Activated CD4-positive, alpha-beta T cell treated with anti-CD3 and anti-CD28 coated beads, Interleukin-2, amount 10 ng/mL, durations not matched to agents 7 days and 5 days (primary cell): ENCODE data around the gene BAD. TPM values are rescaled to one million over a fixed set of nuclear protein-coding genes. Genes with fewer than 3 reads are reported as not detected.
A peak's percentile ranks its signal among the peaks of the same experiment; 100 is the strongest.
"Not testable (repeated sequence)": the region's sequence is repeated elsewhere in the genome, so short reads cannot be mapped to it uniquely, and the experiment has no call there.

ENCODE experiments used
- CTCF ChIA-PET: fragments of 350-600 bp; sonication (Branson Sonifier 250); formaldehyde crosslinking; loops from one replicate; lab custom pipeline; 2021; ENCODE audit warnings: antibody characterized with exemption; lab: Charles Lee
- POLR2A ChIA-PET: fragments of 350-600 bp; sonication (Branson Sonifier 250); formaldehyde crosslinking; loops from one replicate; lab custom pipeline; 2021; ENCODE audit warnings: antibody characterized with exemption; lab: Charles Lee
- DNase-seq: peaks from one replicate; pipeline ENCODE4 v3.0.0-alpha.2; 2020
- H3K27ac Mint-ChIP-seq: one replicate; pipeline ENCODE4 v1.8.0; 2021; ENCODE audit warnings: mild to moderate bottlenecking, moderate library complexity, mixed read lengths
- H3K27me3 Mint-ChIP-seq: one replicate; pipeline ENCODE4 v1.8.0; 2021; ENCODE audit warnings: mixed read lengths
- H3K36me3 Mint-ChIP-seq: one replicate; pipeline ENCODE4 v1.8.0; 2021; ENCODE audit warnings: low read depth, mixed read lengths
- H3K4me1 Mint-ChIP-seq: one replicate; pipeline ENCODE4 v1.8.0; 2021; ENCODE audit warnings: mixed read lengths
- H3K4me3 Mint-ChIP-seq: one replicate; pipeline ENCODE4 v1.8.0; 2021; ENCODE audit warnings: mild to moderate bottlenecking, moderate library complexity, mixed read lengths
- H3K9me3 Mint-ChIP-seq: one replicate; pipeline ENCODE4 v1.8.0; 2021; ENCODE audit warnings: mixed read lengths
- total RNA-seq, 2 experiments: library from RNA; stranded (reverse); gene quantifications; one replicate each; pipeline ENCODE4 v1.2.3, GENCODE V29; 2021

BAD gene
- total RNA-seq, 2 experiments from 2014 or later, result 32.0 to 34.2 TPM

DNA sequence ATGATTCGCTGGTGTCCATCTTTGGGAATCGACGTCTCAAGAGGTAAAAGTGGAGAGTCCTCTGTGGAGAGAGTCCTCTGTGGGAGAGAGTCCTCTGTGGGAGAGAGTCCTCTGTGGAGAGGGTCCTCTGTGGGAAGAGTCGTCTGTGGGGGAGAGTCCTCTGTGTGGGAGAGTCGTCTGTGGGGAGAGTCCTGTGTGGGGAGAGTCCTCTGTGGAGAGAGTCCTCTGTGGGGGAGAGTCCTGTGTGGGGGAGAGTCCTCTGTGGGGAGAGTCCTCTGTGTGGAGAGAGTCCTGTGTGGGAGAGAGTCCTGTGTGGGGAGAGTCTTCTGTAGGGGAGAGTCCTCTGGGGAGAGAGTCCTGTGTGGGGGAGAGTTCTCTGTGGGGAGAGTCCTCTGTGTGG lies 36.6 kb upstream of the BAD start:
- no peaks in the 10 kb centered on the region for H3K27me3 Mint-ChIP-seq
- H3K4me1 Mint-ChIP-seq, result peaks cover 31% of the 10 kb centered on the region
- CTCF ChIA-PET, result interaction anchor here (0.8 kb wide), 1 partner anchor 116 kb away, joined by 3 read pairs; no protein-coding TSS in a partner anchor
- no peak for DNase-seq
- no peaks in the 10 kb centered on the region for H3K9me3 Mint-ChIP-seq
- POLR2A ChIA-PET, result no interaction called here
- H3K4me3 Mint-ChIP-seq, result no peak overlapping the region
- no peak overlapping the region for H3K27ac Mint-ChIP-seq
- peaks cover 22% of the 10 kb centered on the region for H3K36me3 Mint-ChIP-seq

DNA sequence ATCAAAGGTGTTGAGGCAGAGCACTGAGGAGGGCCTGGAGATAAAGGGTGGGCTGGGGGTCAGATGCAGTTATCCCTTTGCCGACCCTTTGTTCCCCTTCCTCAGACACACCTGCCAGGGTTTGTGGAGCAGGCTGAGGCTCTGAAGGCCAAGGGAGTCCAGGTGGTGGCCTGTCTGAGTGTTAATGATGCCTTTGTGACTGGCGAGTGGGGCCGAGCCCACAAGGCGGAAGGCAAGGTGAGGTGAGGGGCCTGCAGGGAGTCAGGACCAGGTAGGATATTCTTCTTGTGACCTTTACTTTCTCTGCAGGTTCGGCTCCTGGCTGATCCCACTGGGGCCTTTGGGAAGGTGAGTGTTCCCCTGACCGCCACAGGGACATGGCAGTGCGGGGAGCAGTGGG lies 36.1 kb upstream of the BAD start:
- Mint-ChIP-seq H3K36me3 (peaks cover 22% of the 10 kb centered on the region), H3K4me3 (no peak overlapping the region), H3K4me1 (peaks cover 31% of the 10 kb centered on the region)

DNA sequence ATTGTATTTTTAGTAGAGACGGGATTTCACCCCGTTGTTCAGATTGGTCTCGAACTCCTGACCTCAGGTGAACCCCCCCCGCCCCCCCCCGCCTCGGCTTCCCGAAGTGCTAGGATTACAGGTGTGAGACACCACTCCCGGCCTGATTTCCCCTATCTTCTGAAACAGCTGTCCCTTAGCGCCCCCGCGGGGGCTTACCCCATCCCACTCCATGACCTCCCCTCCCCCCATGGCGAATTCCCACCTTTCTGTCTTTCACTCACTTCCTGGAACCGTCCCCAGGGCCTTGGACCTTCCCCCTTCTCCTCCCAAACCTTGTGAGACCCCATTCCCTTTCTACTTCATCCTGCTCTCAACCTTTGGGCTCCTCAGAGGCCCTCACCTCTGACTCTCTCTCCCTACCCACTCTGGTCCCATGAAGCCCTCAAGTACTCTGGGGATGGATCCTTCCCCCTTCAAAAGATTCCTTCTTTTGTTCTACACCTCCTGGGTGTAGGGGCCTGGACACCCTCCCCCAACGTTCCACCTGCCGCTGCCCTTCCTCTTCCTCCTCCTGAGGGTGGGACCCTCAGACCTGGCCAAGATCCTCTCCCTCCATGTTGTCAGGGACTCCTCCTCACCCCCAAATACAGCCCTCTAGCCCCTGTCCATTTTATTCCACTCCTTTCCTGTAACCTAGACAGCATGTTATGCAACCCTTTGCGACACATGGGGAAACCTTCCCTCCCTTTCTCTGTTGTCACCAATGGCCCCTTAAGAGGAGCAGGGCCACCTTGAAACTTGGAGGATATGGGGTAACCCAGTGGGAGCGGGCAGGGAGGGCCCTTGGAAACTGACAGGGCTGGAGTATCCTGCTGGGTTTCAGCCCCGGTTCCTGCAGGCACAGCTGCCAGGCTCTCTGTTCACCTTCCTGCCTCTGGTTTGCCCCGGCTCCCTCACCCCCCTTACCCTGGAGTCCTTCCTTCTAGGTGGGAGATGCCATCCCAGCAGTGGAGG lies 34.6 kb upstream of the BAD start:
- peaks cover 26% of the 10 kb centered on the region for H3K36me3 Mint-ChIP-seq
- peak overlapping the region; percentile 99 for H3K27ac Mint-ChIP-seq
- H3K9me3 Mint-ChIP-seq, result no peaks in the 10 kb centered on the region
- peaks cover 33% of the 10 kb centered on the region for H3K4me1 Mint-ChIP-seq
- DNase-seq, result no peak
- H3K27me3 Mint-ChIP-seq, result no peaks in the 10 kb centered on the region
- POLR2A ChIA-PET, result no interaction called here
- H3K4me3 Mint-ChIP-seq, result peak overlapping the region; percentile 94
- CTCF ChIA-PET, result interaction anchor here (0.7 to 5.0 kb wide), 7 partner anchors 13 to 133 kb away, joined by 3 to 54 read pairs (median 14); partner anchors contain the start of genes ESRRA, FERMT3 and STIP1

More for the DNA sequence above, 36.1 kb upstream of the BAD start:
- ChIA-PET POLR2A (no interaction called here), CTCF (interaction anchor here (0.7 to 5.0 kb wide), 4 partner anchors 11 to 913 kb away, joined by 3 to 54 read pairs (median 4); no protein-coding TSS in a partner anchor)
- no peaks in the 10 kb centered on the region for H3K9me3 Mint-ChIP-seq
- DNase-seq, result no peak
- H3K27ac Mint-ChIP-seq, result no peak overlapping the region
- no peaks in the 10 kb centered on the region for H3K27me3 Mint-ChIP-seq

DNA sequence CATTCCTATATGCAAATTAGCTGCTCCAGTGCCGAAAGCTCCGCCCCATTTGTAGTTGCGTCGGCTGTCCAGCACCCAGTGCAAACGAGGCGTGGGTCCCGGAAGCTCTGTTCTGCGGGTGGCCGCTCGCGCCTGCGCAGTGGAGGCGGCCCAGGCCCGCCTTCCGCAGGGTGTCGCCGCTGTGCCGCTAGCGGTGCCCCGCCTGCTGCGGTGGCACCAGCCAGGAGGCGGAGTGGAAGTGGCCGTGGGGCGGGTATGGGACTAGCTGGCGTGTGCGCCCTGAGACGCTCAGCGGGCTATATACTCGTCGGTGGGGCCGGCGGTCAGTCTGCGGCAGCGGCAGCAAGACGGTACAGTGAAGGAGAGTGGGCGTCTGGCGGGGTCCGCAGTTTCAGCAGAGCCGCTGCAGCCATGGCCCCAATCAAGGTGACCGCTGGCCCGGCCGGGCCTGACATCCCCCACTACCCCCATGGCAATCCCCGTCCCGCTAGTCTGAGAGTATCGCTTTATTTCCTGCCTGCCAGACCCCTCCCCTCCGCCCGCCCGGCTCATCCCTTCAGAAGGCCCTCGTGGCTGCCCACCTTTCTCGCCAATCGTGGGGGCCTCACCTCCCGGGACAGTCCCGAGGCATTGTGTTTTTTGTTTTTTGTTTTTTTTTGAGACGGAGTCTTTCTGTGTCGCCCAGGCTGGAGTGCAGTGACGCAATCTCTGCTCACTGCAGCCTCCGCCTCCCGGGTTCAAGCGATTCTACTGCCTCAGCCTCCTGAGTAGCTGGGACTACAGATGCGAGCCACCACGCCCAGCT lies 33.7 kb upstream of the BAD start, which contains the start of gene PRDX5:
Gene PRDX5 (plus strand): TSS at position 161 of the 805 bp plus-strand sequence. CDS start 95 bp downstream, at position 256.
- POLR2A ChIA-PET, result interaction anchor here (0.5 to 1.4 kb wide), 7 partner anchors 11 to 131 kb away, joined by 3 to 12 read pairs (median 5); partner anchors contain the start of genes BAD and FERMT3
- Mint-ChIP-seq H3K4me1 (peaks cover 35% of the 10 kb centered on the region), H3K27me3 (no peaks in the 10 kb centered on the region), H3K36me3 (peaks cover 26% of the 10 kb centered on the region), H3K9me3 (no peaks in the 10 kb centered on the region), H3K4me3 (peak within 1 kb of the TSS; percentile 94), H3K27ac (peak within 1 kb of the TSS; percentile 99)
- DNase-seq, result peak; percentile 96
- CTCF ChIA-PET, result interaction anchor here (0.6 to 5.0 kb wide), 22 partner anchors 9 to 318 kb away, joined by 3 to 54 read pairs (median 4); partner anchors contain the start of genes ESRRA, FERMT3, PLCB3 and STIP1

DNA sequence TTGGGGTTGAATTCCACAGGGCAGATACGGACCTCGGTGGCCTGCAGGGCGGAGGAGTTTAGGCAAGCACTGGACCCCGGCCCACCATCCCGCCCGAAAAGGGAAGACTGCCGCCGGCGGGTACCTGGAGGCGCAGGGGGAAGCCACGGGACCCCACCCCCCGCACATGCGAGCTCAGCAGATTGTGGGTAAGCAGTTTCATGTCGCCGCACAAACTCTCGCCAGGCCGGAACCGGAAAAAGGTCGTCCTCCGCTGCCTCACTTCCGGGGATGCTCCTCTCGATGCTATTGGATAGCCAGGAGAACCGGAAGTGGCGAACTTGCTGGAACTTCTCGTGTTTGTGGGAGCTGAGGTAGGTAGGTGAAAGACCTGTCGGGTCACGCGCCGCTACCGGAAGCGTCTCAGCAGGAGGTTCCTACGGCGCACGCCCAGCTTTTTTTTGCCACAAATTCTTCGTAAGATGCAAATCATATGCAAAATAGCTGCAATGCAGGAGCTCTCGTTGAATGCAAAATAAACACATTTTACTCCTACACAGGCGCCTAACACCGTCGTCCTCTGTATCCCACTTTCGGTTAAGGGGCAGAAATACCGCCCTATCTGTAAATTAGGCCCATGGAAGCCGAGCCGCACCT lies 33.0 kb upstream of the BAD start, which contains the start of gene TRMT112:
Gene TRMT112 (minus strand): TSS at position 235 of the 636 bp plus-strand sequence. CDS start 33 bp downstream, at position 202.
- Mint-ChIP-seq H3K4me3 (peak within 1 kb of the TSS; percentile 94), H3K9me3 (no peaks in the 10 kb centered on the region), H3K4me1 (peaks cover 43% of the 10 kb centered on the region), H3K36me3 (peaks cover 31% of the 10 kb centered on the region), H3K27ac (peak within 1 kb of the TSS; percentile 99), H3K27me3 (no peaks in the 10 kb centered on the region)
- ChIA-PET CTCF (interaction anchor here (0.7 to 5.0 kb wide), 22 partner anchors 10 to 317 kb away, joined by 3 to 54 read pairs (median 4); partner anchors contain the start of genes ESRRA, FERMT3, PLCB3 and STIP1), POLR2A (interaction anchor here (0.5 to 1.4 kb wide), 9 partner anchors 10 to 1334 kb away, joined by 3 to 12 read pairs (median 4); partner anchors contain the start of genes BAD, ESRRA and FERMT3)
- DNase-seq, result peak; percentile 99

DNA sequence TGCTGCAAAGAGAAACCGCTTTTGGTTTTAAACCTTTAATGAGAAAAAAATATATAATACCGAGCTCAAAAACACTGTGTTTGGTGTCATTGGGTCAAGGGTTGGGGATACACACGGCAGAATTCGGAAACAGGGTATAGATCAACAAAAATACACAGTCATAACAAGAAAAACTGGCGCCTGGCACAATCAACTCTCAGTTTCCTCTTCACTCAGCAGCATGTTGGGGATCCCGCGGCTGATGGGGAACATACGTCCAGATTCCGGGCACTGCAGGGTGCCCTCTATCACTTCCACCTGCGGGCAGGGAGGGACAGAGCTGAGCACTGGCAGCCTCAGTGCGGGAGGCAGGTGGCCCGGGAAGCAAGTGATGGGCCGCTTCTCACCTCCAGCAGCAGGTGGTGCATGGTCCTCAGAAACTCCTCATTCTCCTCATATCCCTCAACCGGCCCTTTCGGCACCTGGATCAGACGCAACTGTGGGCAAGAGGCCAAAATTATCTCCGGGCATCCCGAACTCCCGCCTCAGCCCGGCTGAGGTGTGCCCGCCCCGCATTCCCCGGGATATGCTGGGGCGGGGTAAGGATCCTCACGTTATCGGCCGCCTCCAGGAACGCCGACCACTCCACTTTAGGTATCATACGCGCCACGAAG lies 32.3 kb upstream of the BAD start:
- Mint-ChIP-seq H3K4me1 (peaks cover 44% of the 10 kb centered on the region), H3K27me3 (no peaks in the 10 kb centered on the region), H3K9me3 (no peaks in the 10 kb centered on the region), H3K36me3 (peaks cover 32% of the 10 kb centered on the region), H3K4me3 (peak overlapping the region; percentile 94), H3K27ac (peak overlapping the region; percentile 99)
- ChIA-PET POLR2A (interaction anchor here (0.6 to 1.4 kb wide), 7 partner anchors 12 to 1335 kb away, joined by 3 to 12 read pairs (median 5); partner anchors contain the start of genes BAD, ESRRA and FERMT3), CTCF (interaction anchor here (0.7 to 5.0 kb wide), 18 partner anchors 11 to 132 kb away, joined by 3 to 54 read pairs (median 5); partner anchors contain the start of genes ESRRA, FERMT3, PLCB3 and STIP1)
- DNase-seq, result peak; percentile 45

DNA sequence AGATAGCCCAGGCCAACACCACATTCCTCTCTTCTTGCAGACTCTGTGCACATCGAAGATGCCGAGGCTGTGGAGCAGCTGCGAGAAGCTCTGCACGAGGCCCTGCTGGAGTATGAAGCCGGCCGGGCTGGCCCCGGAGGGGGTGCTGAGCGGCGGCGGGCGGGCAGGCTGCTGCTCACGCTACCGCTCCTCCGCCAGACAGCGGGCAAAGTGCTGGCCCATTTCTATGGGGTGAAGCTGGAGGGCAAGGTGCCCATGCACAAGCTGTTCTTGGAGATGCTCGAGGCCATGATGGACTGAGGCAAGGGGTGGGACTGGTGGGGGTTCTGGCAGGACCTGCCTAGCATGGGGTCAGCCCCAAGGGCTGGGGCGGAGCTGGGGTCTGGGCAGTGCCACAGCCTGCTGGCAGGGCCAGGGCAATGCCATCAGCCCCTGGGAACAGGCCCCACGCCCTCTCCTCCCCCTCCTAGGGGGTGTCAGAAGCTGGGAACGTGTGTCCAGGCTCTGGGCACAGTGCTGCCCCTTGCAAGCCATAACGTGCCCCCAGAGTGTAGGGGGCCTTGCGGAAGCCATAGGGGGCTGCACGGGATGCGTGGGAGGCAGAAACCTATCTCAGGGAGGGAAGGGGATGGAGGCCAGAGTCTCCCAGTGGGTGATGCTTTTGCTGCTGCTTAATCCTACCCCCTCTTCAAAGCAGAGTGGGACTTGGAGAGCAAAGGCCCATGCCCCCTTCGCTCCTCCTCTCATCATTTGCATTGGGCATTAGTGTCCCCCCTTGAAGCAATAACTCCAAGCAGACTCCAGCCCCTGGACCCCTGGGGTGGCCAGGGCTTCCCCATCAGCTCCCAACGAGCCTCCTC lies 31.4 kb upstream of the BAD start:
- H3K27ac Mint-ChIP-seq, result peak overlapping the region; percentile 99
- H3K27me3 Mint-ChIP-seq, DNase-seq, H3K9me3 Mint-ChIP-seq: not testable (repeated sequence)
- peaks cover 44% of the 10 kb centered on the region for H3K4me1 Mint-ChIP-seq
- ChIA-PET CTCF (interaction anchor here (2.8 to 5.0 kb wide), 3 partner anchors 10 to 110 kb away, joined by 19 to 54 read pairs (median 35); partner anchors contain the start of genes ESRRA and FERMT3), POLR2A (interaction anchor here (0.6 to 1.1 kb wide), 2 partner anchors 11 to 413 kb away, joined by 3 to 5 read pairs; partner anchors contain the start of gene ESRRA)
- H3K36me3 Mint-ChIP-seq, result peaks cover 26% of the 10 kb centered on the region
- peak overlapping the region; percentile 94 for H3K4me3 Mint-ChIP-seq

DNA sequence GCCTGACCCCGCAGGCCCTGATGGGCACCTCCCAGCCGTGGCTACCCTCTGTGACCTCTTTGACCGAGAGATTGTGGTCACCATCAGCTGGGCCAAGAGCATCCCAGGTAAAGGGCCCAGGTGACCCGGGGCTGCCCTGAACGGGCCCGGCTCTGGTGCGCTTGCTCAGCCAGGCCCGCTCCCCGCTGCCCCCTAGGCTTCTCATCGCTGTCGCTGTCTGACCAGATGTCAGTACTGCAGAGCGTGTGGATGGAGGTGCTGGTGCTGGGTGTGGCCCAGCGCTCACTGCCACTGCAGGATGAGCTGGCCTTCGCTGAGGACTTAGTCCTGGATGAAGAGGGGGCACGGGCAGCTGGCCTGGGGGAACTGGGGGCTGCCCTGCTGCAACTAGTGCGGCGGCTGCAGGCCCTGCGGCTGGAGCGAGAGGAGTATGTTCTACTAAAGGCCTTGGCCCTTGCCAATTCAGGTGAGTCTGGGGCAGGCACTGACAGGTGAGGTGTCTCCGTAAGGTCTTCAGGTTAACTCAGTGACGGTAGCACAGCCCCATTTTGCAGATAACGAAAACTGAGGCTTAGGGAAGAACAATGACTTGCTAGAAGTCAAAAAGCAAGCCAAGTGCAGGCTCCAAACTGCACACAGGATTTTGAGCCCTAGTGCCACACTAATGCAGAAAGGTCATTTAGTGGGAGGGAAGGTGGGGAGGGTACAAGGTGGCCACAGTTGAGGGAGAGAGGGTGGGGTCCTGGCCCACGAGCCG lies 30.5 kb upstream of the BAD start:
- Mint-ChIP-seq H3K27ac (no peak overlapping the region), H3K36me3 (peaks cover 23% of the 10 kb centered on the region), H3K4me1 (peaks cover 48% of the 10 kb centered on the region), H3K27me3 (no peaks in the 10 kb centered on the region), H3K9me3 (no peaks in the 10 kb centered on the region), H3K4me3 (no peak overlapping the region)
- DNase-seq, result no peak
- ChIA-PET CTCF (interaction anchor here (1.2 to 2.5 kb wide), 3 partner anchors 11 to 17 kb away, joined by 3 to 12 read pairs (median 4); no protein-coding TSS in a partner anchor), POLR2A (no interaction called here)

DNA sequence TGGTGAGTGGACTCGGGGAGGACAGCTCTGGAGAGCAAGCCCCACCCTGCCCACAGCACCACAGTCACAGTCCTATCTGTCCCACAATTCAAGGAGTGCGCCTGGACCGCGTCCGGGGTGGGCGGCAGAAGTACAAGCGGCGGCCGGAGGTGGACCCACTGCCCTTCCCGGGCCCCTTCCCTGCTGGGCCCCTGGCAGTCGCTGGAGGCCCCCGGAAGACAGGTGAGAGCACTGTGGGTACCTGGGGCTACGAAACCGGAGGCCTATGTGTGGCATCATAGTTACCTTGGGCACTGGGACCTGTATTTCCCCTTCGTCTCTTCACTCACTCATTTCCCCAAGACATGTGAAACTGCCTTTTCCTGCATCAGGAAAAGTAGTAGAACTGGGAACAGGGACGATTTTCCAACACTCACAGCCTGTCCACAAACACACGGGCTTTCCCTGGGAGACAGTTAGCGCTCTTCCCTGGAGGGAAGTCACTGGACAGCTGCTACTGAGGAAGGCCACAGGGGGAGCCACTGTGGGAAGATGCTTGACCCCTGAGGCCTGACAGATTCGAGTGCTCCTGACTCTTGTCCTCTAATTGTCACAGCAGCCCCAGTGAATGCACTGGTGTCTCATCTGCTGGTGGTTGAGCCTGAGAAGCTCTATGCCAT lies 29.8 kb upstream of the BAD start:
- no peak overlapping the region for H3K27ac Mint-ChIP-seq
- peaks cover 44% of the 10 kb centered on the region for H3K4me1 Mint-ChIP-seq
- no peak overlapping the region for H3K4me3 Mint-ChIP-seq
- H3K36me3 Mint-ChIP-seq, result peaks cover 23% of the 10 kb centered on the region
- CTCF ChIA-PET, result interaction anchor here (1.2 to 2.5 kb wide), 3 partner anchors 10 to 18 kb away, joined by 3 to 12 read pairs (median 4); no protein-coding TSS in a partner anchor
- no peaks in the 10 kb centered on the region for H3K9me3 Mint-ChIP-seq
- no peaks in the 10 kb centered on the region for H3K27me3 Mint-ChIP-seq
- no peak for DNase-seq
- POLR2A ChIA-PET, result no interaction called here
